HG03571 (cell line): ENCODE data around the gene TXNDC11.

Experiments
- ATAC-seq: cut with Tn5 transposase; IDR thresholded peaks from one replicate; pipeline ENCODE4 v1.9.1; 2021; ENCODE audit not compliant: unreplicated experiment

The TXNDC11 gene

GRCh38 chr16:11691235-11691634 is 51.4 kb downstream of the TXNDC11 start:
- no peak for ATAC-seq

- ATAC-seq, result peak; percentile 81
These were observed 53.4 kb downstream of the TXNDC11 start for GRCh38 chr16:11689031-11689840.

DNA sequence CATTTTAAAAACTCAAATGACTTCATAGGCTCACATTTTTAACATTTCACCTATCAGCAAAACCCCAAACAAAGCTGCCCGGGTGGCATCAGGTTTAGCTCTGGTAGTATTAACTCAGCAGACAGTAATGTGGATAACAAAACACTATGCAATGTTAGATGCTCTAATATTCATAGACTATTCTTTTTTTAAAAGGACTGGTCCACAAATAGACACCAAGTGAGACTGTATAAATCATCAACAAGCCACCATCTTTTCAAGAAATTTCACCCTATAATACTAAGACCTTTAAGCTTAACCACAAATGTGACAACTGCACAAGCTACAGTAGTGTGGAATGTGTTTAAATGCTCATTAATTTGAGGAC is 54.2 kb downstream of the TXNDC11 start:
- no peak for ATAC-seq

DNA sequence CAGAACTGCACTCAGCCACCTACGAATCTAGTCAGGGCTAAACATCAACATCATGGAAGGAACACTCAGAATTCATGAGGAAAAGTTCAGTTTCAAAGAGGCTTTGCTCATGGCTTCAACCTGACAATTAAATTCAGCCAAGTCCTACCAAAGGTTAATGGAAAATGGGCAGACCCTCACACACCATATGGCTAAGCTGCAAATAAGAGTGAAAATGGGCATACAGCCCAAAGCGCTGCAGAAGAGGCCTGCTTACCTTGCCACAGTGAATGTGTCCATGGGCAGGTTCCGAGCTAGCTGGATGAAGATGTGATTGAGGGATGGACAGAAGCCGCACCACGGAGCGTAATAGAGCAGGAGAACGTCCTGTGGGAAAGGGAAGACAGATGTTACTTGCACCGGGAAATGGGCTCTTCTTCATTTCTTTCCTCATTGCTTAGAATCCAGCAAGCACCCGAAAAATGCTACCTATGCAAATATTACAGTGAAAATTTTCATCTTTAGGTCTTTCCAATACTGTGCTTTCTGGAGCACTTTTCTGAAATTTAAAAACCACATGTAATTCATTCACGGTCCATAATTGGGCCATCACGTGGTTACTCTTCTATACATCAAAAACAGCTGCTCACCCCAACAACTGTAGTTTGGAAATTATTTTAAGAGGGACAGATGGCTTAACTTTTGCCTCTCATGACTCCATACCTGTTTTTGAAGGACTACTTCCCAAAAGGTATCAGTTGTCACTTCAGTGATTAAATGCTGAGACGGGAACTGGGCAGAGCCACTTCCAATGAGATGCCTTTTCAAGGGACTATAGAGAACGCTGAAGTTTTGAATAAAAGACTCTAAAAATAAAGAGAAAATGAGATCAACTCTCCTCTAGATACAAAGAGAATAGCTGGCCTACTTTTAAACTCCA is 54.8 kb downstream of the TXNDC11 start:
- no peak for ATAC-seq

DNA sequence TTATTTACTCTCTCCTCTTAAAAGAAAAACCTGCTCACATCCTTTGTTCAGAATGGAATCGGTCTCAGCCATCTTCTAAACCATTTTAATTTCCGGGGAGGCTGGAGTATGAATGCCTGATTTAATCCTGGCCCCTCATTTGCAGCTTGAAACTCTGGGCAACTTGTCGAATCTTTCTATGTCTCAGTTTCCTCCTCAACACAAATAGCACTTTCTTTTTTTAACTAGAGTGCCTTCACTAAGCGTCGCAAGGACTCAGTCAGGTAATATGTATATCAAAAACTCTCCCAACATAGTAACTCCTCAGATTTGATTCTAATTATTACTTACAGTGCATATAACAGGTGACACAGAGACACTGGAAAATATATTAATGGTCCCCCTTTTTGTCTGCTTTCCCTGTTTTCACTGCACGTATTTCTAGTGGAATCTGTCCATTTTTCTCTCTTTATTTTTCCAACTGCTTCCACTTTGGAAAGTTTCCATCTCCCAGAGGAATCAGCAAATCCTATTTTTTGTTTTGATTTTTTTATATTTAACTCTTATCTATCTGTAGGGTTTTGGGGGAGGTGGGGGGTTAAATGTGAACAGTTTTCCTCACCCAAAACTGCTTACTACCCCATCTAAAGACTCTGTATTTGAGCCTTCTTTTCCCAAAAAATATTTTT is 55.8 kb downstream of the TXNDC11 start:
- ATAC-seq, result no peak

GRCh38 chr16:11685844-11686618 is 56.6 kb downstream of the TXNDC11 start:
- no peak for ATAC-seq

GRCh38 chr16:11684231-11685025 is 58.2 kb downstream of the TXNDC11 start:
- ATAC-seq, result no peak

DNA sequence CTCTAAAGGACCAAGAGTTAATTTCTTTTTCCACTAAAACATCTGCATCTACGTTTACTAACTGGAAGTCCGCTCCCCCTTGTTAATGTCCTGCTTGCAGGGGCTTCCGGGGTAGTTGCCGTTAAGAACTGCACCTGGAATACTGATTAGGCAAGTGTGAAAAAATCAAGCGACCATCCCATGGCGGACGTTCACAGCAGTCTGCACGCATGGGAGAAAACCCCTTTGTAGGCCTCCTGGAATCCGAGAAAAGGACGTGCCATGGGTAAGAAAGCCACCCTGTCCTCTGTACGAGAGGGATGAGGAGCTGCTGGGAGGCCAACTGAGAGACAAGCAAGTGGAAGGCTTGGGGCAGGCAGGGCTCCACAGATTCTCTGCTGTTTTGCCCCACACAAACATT is 59.5 kb downstream of the TXNDC11 start:
- ATAC-seq, result no peak

DNA sequence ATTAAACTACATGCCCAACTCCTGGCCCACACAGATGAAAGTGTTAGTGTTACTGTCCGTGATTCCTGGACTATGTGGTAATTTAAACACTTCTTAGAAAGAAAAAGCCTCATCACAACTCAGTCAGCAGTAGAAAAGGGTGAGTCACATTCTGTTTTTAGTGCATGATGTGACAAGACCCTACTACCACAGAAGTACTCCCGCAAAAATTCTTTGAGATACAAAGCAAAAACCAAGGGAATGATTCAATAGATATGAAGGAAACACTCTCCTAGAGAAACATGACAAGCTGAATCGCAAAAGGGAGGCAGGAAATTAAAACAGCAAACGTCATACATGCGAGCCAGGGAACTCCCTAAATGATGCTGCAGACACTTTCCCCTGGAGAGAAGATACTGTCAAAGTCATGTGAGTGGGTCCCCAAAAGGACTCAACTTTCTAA is 60.0 kb downstream of the TXNDC11 start:
- peak; percentile 9 for ATAC-seq

- peak; percentile 42 for ATAC-seq
These were observed 60.5 kb downstream of the TXNDC11 start for GRCh38 chr16:11681976-11682654.

GRCh38 chr16:11681556-11681955 is 61.1 kb downstream of the TXNDC11 start:
- ATAC-seq, result no peak

DNA sequence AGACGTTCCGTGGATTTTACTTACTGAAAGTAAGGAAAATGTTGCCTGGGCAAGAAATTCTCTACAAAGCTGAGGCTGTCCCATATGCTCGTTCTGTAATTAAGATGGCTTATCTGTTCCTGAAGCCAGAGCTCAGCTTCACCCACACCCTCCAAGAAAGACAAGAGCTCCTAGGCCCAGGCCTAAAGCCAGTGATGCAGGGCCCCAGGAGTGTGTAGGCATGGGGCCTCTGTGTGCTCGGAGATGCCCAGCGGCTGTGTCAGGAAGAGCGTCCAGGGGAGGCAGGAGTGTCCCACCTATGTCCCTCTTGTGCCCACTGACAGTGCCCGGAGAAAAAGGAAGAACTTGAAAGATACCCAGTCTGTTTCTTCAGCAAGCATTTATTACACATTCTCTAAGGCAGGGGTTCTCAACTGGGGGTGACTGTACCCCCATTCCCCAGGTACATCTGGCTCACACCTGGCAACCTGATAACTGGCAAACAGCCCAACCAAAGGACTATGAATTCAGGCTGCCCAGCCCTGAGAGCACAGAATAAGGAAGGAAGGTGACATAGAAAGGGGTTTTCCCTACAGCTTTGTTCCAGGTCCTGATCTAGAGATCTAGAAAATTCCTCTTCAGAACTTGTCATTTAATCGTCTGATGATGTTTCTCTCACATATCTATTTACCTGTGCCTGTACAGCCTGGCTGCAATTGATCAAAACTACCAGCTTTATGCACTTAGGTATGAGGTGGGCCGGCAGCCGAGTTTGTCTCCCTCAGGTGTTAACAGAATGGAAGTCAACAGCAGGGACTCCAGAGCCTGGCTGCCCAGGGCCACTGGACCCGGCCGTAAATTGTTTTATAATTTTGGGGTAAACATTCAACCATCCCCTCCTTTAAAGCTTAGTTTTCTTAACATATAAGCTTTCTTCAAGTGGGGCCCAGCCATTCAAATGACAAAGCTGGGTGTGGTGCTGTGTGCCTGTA is 62.4 kb downstream of the TXNDC11 start:
- no peak for ATAC-seq

DNA sequence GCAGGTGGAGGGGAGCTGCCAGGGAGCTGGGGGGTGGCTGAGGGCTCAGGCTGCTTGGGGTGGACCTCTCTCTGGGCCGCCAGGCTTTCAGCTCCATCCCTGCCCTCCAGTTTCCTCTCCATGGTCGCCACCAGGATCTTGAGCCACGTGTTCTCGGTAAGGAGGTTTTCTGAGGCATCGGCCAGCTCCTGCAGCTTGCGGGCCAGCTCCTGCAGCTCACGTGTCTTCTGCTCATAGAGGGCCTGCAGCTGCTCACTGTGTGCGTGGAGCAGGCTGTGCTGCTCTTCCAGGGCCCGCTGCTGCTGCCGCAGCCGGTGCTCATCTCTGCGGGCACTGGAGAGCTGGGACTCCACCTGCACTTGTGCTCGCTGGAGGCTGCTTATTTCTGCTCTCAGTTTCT is 63.4 kb downstream of the TXNDC11 start:
- ATAC-seq, result no peak

DNA sequence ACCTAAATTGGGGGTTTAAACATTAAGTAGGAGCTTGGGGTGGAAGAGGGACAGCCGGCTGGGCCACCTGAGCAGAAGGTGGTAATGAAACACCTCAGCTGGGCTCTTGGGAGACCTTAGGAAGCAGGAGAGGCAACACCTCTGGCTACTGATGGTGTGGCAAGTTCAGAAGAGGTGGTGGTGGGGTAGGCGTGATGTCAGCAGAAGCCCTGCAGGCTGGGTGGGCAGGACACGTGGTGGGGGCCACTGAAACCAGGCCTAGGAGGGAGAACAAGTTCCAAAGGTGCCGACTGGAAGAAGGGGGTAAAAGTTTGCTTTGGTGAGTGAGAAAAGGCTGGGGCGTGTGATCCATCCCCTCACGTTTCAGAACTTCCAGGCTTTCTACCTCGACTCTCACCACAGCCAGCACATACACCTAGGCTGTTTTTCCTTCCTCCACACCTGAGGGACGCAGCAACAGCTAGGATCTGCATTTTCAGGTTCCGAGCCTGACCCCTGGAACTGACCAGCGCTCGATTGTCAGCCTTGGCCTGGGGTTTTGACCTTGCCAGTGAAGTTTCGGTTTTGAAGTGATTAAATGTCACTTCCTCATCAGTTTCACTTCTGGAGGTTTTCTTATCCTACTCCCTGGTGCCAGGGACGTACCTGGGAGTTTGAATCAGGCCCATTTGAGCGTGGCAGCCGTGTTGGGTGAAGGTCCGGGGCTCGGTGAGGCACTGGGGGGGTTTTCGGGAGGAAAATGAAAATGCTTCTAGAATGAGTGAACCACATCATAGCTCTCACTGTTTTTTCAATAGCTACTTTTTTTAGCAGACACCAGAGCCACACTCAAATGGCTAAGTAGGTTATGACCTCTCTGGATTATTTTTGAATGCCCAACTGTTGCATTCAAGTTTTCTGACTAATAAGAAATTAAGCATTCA is 64.4 kb downstream of the TXNDC11 start:
- no peak for ATAC-seq

DNA sequence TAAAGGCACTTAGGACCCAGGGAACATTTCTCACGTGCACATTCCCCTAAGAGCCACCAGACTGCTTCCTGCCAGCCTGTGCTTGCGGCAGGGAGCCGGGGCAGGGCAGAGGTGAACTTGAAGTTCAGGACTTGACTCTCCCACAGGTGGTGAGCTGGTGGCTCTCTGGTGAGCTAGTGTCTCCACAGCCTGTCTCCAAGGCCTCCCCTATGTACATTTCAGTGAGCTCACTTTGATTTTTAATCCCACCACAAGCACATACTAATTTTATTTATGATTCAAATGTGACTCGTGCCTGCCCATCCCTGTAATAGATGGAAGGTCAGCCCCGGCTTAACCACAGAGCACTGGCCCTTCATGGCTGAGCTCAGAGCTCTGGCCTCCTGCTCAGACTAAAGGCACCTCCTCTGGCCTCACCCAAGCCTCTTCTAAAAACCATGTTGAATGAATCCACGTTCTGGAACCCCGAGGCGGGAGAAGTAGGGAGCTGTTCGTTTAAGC is 65.2 kb downstream of the TXNDC11 start:
- no peak for ATAC-seq

DNA sequence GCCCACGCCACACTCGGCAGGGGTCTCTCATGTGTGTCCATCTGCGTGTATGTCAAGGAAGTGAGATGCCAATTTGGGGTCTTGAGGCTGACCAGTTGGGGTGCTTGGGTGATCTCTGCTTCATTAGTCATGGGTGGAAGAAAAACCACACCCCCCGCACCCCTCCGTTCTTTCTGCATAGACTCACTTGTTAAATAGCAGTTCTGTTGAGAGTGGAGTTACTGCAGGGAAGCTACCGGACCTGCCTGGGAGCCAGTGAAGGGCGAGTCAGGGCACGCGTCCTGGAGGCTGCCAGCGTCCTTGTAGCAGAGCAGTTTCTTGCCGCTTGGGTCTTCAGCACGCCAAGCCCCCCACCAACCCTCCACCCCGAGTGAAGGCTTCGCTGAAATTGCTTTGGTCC is 65.9 kb downstream of the TXNDC11 start:
- no peak for ATAC-seq
